HG02970 (cell line): ENCODE results near the gene ZNF841.
A peak's percentile ranks its signal among the peaks of the same experiment; 100 is the strongest.
"Not testable (repeated sequence)": the region's sequence is repeated elsewhere in the genome, so short reads cannot be mapped to it uniquely, and the experiment has no call there.

Source experiments
- ATAC-seq: cut with Tn5 transposase; IDR thresholded peaks from one replicate; pipeline ENCODE4 v1.9.1; 2021; ENCODE audit warnings: mild to moderate bottlenecking, moderate library complexity, moderate number of reproducible peaks; ENCODE audit not compliant: unreplicated experiment, low FRiP score

ZNF841 gene

DNA sequence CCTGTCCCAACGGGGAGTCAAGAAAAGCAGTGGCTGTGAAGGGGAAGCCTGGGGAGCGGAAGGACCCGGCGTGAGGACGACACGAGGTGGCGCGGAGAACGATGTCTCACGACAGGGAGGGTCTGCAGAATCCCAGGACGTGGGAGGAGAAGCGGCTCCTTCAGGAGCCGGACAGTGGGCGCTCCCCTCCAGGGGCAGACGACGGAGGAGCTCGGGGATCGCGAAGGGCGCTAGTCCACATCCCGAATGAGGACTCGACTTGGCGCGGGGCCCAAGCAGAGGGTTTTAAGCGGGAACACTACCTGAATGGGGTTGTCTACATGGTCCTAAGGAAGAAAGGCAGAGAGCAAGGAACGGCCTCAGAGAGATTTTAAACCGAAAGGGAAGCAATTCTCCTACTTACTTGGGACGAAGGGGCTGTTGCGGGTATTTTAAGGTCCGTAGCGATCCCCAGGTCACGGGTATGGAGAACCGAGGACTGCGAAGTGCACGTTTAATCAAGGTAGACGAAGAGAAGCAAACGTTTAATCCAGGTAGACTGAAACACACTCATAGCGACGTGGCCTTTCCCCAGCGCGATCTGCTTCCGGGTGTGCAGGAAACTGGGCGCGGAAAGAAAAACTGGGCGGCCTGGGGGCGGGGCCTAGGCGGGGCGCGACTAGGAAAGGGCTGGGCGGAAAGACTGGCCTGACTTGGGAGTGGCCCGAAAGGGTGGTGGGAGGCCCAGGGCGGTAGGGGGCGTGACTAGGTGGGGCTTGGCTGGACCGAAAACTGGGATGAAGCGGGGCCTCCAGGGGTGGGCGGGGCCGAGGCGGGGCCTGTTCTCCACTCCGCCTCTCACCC is at the start of gene ZNF841:
Gene ZNF841 (minus strand): TSS at position 594 of the 843 bp plus-strand sequence. CDS start 10,964 bp downstream, outside the sequence.
- peak; percentile 81 for ATAC-seq

DNA sequence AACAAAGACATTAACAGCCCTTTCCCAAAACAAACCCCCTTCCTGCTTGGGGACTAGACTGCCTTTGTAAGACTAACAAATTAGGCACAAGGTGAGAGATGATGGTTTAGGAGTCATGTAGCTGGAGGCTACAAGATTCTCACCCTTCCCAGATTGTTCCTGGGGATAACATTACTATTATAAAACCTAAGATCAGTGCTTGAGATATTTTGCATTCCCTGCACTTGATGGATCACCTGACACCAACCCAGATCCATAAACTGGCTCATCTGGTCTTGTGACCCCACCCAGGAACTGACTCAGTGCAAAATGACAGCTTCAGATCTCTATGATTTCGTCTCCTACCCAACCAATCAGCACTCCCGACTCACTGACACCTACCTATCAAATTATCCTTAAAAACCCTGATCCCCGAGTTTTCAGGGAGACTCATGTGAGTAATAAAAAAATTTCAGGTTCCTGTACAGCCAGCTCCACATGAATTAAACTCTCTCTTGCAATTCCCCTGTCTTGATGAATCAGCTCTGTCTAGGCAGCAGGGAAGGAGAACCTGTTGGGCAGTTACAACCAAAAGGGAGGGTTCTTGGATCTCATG is 46.5 kb upstream of the ZNF841 start:
- no peak for ATAC-seq

GRCh38 chr19:52141203-52141602 is 45.6 kb upstream of the ZNF841 start:
- no peak for ATAC-seq

DNA sequence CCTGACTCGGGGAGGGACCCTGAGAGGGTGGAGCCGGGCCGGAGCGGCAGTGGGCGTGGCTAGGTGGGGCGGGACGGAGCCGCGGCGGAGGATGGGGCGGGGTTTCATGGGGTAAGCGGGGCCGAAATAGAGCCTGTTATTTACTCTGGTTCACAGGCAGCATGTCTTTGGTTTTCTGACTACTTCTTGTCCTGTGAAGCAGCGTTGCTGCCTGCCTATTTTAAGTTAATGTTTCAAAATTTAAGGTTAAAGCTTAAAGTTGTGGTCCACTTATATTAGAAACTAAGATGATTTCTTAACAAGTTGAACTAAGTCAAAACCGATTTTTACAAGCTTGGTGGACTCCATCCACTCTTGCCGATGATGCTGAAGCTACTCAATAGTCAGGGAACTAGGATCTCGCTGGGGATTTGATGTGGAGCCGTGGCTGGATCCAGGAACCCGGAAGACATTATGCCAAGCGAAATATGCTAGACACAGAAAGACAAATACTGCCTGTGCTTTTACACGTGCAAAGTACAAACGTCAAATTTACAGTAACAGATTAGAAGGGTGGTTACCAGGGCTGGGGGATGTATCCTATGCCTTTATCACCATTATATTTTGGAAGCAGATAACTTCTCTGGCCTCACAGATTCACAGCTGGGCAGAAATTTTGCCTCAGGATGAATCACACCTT is 44.6 kb upstream of the ZNF841 start:
- ATAC-seq, result peak; percentile 95

GRCh38 chr19:52139252-52140031 is 43.9 kb upstream of the ZNF841 start, which contains the start of gene ZNF616:
Gene ZNF616, minus strand, starts transcription at chr19:52139938. Its CDS starts 9,426 bp downstream, at chr19:52130512.
- no peak for ATAC-seq

GRCh38 chr19:52138983-52139251 is 43.4 kb upstream of the ZNF841 start:
- no peak for ATAC-seq

- no peak for ATAC-seq
Measured at GRCh38 chr19:52138278-52138982, 42.9 kb upstream of the ZNF841 start.

GRCh38 chr19:52120286-52120685 is 24.7 kb upstream of the ZNF841 start:
- no peak for ATAC-seq

GRCh38 chr19:52115526-52116053 is 20.0 kb upstream of the ZNF841 start:
- no peak for ATAC-seq

GRCh38 chr19:52114691-52115090 is 19.1 kb upstream of the ZNF841 start:
- no peak for ATAC-seq

DNA sequence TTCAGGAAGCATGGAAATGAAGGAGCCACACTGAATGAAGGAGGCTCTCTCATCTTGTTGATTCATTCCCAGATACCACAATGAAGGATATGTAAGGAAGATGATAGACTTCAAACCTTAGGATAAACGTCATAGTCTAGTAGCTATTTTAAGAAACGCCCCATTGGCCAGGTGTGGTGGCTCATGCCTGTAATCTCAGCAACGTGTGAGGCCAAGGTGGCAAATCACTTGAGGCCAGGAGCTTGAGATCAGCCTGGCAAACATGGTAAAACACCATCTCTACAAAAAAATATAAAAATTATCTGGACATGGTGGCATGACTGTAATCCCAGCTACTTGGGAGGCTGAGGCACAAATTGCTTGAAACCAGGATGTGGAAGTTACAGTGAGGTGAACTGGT is 17.1 kb upstream of the ZNF841 start:
- ATAC-seq, result no peak

DNA sequence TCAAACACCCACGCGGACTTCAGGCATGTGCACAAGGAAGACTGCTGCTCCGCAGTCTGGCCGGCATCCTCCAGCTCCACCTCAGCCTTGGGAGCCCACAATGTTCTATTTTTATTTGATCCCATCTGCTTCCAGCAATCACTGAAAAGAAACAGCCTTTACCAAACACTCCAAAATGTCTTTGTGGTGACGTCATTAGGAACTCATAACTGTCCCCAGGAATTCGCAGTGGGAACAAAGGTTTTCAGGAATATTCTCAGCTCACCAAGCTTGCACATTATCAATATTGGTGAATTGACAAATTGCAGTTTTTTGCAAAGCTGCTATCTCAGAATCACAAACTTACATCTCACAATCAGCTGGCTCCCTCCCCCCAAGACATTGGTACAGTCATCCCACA is 15.2 kb upstream of the ZNF841 start:
- no peak for ATAC-seq

GRCh38 chr19:52102782-52103181 is 7.2 kb upstream of the ZNF841 start:
- no peak for ATAC-seq

GRCh38 chr19:52101866-52102562 is 6.4 kb upstream of the ZNF841 start:
- no peak for ATAC-seq

DNA sequence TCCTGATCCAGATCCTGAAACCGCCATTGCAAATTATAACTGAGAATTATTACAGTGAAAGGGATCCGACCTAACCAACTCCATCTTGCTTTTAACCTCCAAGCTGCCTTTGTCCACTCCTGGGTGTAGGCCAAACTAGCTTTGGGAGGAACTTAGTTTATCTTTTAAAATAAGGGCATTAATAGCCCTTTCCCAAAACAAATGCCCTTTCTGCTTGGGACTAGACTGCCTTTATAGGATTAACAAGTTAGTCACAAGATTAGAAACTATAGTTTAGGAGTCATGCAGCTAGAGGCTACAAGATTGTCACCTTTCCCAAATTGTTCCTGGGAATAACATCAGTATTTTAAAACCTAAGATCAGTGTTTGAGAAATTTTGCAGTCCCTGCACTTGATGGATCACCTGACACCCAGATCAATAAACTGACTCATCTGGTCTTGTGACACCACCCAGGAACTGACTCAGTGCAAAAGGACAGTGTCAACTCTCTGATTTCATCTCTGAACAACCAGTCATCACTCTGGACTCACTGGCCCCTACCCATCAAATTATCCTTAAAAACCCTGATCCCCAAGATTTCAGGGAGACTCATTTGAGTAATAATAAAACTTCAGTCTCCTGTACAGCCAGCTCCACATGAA is 4.1 kb upstream of the ZNF841 start:
- no peak for ATAC-seq

DNA sequence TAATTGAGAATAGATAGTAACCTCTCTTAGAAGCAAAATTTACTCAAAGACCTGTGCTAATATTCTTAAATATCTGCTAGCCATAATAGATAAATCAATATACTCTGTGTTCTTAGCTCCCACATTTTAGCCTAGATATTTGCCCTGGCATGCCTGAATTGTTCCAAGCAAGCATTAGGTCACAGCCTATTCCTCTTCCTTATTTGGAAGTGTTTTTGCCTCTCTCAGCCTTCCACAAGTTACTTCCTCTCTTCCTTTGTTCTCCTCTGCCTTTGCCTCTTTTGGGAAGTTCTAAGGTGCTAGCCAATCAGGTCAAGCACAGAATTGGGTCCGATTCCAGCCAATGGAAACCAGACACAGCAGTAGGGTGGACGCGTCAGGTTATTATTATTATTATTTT is 851 bp upstream of the ZNF841 start:
- ATAC-seq, result not testable (repeated sequence)

DNA sequence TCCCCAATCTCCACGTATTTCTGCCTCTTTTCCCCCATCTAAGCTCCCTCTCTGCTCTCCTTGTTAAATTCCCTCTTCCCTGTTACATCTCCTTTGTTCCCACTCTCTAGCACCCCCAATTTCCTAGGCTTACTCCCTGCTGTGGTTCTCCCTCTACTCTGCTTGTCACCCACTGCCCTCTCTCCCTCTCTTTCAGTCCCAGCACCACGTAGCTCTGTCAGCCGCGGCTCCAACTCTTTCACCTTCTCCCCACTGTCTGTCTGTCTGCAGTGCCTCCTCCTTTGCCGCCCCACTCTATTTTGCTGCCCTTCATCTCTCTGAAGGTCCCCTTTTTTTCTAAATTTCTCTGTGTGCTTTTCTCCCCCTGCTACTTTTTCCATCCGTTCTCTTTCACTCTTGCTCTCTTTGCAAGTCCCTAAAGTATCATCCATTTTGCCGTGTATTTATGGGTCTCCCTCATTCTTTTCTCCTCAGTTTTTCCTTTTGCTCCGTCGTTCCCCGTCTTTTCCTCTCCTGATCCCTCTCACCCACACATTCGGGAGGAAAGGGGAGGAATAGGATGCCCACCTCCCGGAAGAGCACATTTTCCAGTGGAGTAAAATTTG is 937 bp downstream of the ZNF841 start:
- no peak for ATAC-seq

DNA sequence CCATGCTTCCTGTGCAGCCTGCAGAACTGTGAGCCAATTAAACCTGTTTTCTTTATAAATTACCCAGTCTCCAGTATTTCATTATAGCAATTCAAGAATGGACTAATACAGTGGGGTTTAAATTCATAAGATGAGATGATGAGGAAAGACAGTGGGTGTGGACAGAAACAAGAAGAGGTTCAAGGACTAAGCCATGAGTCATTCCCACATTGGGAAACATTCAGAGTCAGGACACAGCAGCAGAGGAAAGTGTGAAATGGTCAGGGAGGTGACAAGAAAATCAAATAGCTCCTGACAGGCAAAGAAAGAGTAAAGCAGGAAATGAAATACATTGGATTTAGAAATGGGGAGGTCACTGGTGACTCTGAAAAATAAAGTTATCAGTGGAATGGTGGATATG is 9.1 kb downstream of the ZNF841 start:
- no peak for ATAC-seq
